Tongue (tissue), 1 donor: Measurements from ENCODE around the gene SEPTIN11. TPM values are rescaled to one million over a fixed set of nuclear protein-coding genes. Genes with fewer than 3 reads are reported as not detected.

Experiments used
- total RNA-seq: library from RNA; depleted of rRNA; stranded (reverse); fragments of >200 nt; gene quantifications from one replicate; pipeline ENCODE4 v1.2.3, GENCODE V29; 2014

The SEPTIN11 gene
- total RNA-seq, 1 donor from 2014 or later: 132 TPM

Other genes with a start within 250 kb of the SEPTIN11 start
- 0.82 TPM for gene SOWAHB, start 51.6 kb upstream of the SEPTIN11 start, total RNA-seq
- gene CCNI, start 126.2 kb downstream of the SEPTIN11 start, total RNA-seq: 216 TPM
- gene CCNG2, start 207.5 kb downstream of the SEPTIN11 start, total RNA-seq: 94.2 TPM